Hematopoietic multipotent progenitor cell treated with erythropoietin and hydrocortisone succinate and interleukin-3 and kit ligand, for 15 days (in vitro differentiated cells): ENCODE data around the gene PRODH.
"Not testable (repeated sequence)": the region's sequence is repeated elsewhere in the genome, so short reads cannot be mapped to it uniquely, and the experiment has no call there.

Experiments used
- DNase-seq: peaks from one replicate; pipeline ENCODE4 v3.0.0-alpha.2; 2015; ENCODE audit warnings: low spot score

PRODH gene

GRCh38 chr22:18968011-18968749 is 32.1 kb upstream of the PRODH start:
- no peak for DNase-seq

- not testable (repeated sequence) for DNase-seq
These were observed 31.4 kb upstream of the PRODH start for GRCh38 chr22:18967391-18968010.

- no peak for DNase-seq
These were observed 30.7 kb upstream of the PRODH start for GRCh38 chr22:18966748-18967147.

- no peak for DNase-seq
These were observed 29.7 kb upstream of the PRODH start for GRCh38 chr22:18965526-18966421.

- not testable (repeated sequence) for DNase-seq
These were observed 28.6 kb upstream of the PRODH start for GRCh38 chr22:18964501-18965265.

- DNase-seq, result not testable (repeated sequence)
These were observed 28.0 kb upstream of the PRODH start for GRCh38 chr22:18964051-18964450.

- no peak for DNase-seq
These were observed 26.2 kb upstream of the PRODH start for GRCh38 chr22:18962308-18962635.

GRCh38 chr22:18961632-18962307 is 25.7 kb upstream of the PRODH start:
- DNase-seq, result not testable (repeated sequence)

- DNase-seq, result not testable (repeated sequence)
These were observed 25.1 kb upstream of the PRODH start for GRCh38 chr22:18961201-18961600.

- not testable (repeated sequence) for DNase-seq
These were observed 24.2 kb upstream of the PRODH start for GRCh38 chr22:18960166-18960820.

GRCh38 chr22:18959741-18960140 is 23.6 kb upstream of the PRODH start:
- not testable (repeated sequence) for DNase-seq

- DNase-seq, result not testable (repeated sequence)
These were observed 23.2 kb upstream of the PRODH start for GRCh38 chr22:18959266-18959665.

GRCh38 chr22:18958738-18959137 is 22.6 kb upstream of the PRODH start:
- DNase-seq, result not testable (repeated sequence)

GRCh38 chr22:18958321-18958705 is 22.2 kb upstream of the PRODH start:
- not testable (repeated sequence) for DNase-seq

- DNase-seq, result not testable (repeated sequence)
These were observed 21.7 kb upstream of the PRODH start for GRCh38 chr22:18957621-18958320.

- DNase-seq, result not testable (repeated sequence)
These were observed 20.9 kb upstream of the PRODH start for GRCh38 chr22:18956956-18957355.

- DNase-seq, result not testable (repeated sequence)
These were observed 20.2 kb upstream of the PRODH start for GRCh38 chr22:18956121-18956895.

GRCh38 chr22:18955696-18956095 is 19.6 kb upstream of the PRODH start:
- no peak for DNase-seq

- DNase-seq, result no peak
These were observed 19.0 kb upstream of the PRODH start for GRCh38 chr22:18954990-18955571.
